ENCODE data around the gene ULK4.
A peak's percentile ranks its signal among the peaks of the same experiment; 100 is the strongest.
"Not testable (repeated sequence)": the region's sequence is repeated elsewhere in the genome, so short reads cannot be mapped to it uniquely, and the experiment has no call there.

Gene ULK4

DNA sequence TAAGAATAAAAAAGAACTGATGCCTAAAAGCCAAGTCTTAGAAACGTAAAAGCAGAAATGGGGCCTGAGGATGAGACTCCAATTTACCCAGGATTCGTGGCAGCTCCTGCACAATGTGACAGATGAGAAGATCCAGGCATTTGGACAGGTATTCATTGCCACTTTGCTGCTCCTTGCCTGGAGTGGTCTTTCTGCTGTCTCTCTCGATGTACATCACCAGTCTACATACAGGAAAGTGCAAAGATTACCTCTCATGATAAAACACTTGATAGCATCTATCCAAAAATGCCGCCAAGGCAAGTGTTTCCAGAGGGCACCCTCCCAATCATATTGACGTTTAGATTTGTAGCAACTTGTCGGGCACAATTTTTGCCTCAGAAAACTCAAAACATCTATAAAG is 244.3 kb downstream of the ULK4 start:
- no peak for TF ChIP-seq CTCF (conservative IDR thresholded peaks at IDR 0.05; ENCODE audit: low read depth, low read length)
- DNase-seq (ENCODE audit: low read depth) = no peak
- H3K4me3 ChIP-seq (ENCODE audit: low read length) = no peak overlapping the region

DNA sequence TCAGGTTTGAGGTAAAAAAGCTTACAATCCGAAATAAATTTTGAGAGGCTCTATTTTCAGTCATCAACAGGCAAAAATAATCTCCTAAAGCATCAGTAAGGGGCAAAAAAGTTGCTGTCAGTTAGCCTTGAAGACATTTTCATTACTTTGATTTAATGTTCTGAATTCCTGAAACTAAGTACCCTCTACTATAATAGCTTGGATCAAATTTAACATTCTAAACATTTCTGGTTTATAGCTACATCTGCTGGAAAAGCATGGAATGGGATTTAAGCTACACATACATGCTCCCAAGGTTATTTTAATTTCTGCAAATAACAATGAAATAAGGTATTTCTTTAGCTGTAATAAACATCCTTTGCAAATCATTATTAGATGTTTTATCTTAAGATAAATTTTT is 245.4 kb downstream of the ULK4 start:
- no peak for DNase-seq (ENCODE audit: low read depth)
- no peak overlapping the region for H3K4me3 ChIP-seq (ENCODE audit: low read length)
- TF ChIP-seq CTCF (conservative IDR thresholded peaks at IDR 0.05; ENCODE audit: low read depth, low read length) = peak; percentile 56

- TF ChIP-seq CTCF (conservative IDR thresholded peaks at IDR 0.05; ENCODE audit: low read depth, low read length) = no peak
- DNase-seq (ENCODE audit: low read depth) = no peak
- no peak overlapping the region for H3K4me3 ChIP-seq (ENCODE audit: low read length)
These were observed 246.5 kb downstream of the ULK4 start for GRCh38 chr3:41715376-41715775.

- no peak for DNase-seq (ENCODE audit: low read depth)
- no peak for TF ChIP-seq CTCF (conservative IDR thresholded peaks at IDR 0.05; ENCODE audit: low read depth, low read length)
- no peak overlapping the region for H3K4me3 ChIP-seq (ENCODE audit: low read length)
These were observed 250.3 kb downstream of the ULK4 start for GRCh38 chr3:41711651-41712050.

- H3K4me3 ChIP-seq (ENCODE audit: low read length) = no peak overlapping the region
- DNase-seq (ENCODE audit: low read depth) = peak; percentile 23
- no peak for TF ChIP-seq CTCF (conservative IDR thresholded peaks at IDR 0.05; ENCODE audit: low read depth, low read length)
These were observed 251.1 kb downstream of the ULK4 start for GRCh38 chr3:41710646-41711388.

DNA sequence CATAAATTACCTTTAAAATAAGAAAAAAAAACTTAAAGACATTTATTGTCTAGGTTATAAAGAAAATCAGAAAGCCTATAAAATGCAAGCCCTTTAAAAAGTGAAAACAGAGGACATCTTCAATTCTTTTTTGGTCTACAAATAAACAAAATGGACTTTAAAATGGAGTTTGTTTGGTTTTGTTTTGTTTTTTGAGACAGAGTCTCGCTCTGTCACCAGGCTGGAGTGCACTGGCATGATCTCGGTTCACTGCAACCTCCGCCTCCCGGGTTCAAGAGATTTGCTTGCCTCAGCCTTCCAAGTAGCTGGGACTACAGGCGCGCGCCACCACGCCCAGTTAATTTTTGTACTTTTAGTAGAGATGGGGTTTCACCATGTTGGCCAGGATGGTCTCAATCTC is 252.7 kb downstream of the ULK4 start:
- not testable (repeated sequence) for DNase-seq (ENCODE audit: low read depth); H3K4me3 ChIP-seq (ENCODE audit: low read length)

DNA sequence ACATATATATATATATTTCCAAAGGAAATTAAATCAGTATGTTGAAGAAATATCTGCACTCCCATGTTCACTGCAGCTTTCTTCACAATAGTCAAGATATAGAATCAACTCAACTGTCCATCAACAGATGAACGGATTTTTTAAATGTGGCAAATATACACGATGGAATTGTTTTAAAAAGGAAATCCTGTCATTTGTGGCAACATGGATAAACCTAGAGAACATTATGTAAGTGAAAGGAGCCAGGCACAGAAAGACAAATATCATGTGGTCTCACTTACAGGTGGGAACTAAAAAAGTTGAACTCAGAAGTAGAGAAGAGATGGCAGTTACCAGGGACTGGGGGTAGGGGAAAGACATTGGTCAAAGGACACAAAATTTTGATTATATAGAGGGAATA is 253.7 kb downstream of the ULK4 start:
- TF ChIP-seq CTCF (conservative IDR thresholded peaks at IDR 0.05; ENCODE audit: low read depth, low read length) = no peak
- no peak for DNase-seq (ENCODE audit: low read depth)
- H3K4me3 ChIP-seq (ENCODE audit: low read length) = no peak overlapping the region
